HG03025 (cell line): Measurements from ENCODE around the gene EIF4E1B.

ENCODE experiments used
- ATAC-seq: cut with Tn5 transposase; IDR thresholded peaks from one replicate; pipeline ENCODE4 v1.9.1; 2021; ENCODE audit warnings: mild to moderate bottlenecking, moderate library complexity; ENCODE audit not compliant: unreplicated experiment, low FRiP score

The EIF4E1B gene

DNA sequence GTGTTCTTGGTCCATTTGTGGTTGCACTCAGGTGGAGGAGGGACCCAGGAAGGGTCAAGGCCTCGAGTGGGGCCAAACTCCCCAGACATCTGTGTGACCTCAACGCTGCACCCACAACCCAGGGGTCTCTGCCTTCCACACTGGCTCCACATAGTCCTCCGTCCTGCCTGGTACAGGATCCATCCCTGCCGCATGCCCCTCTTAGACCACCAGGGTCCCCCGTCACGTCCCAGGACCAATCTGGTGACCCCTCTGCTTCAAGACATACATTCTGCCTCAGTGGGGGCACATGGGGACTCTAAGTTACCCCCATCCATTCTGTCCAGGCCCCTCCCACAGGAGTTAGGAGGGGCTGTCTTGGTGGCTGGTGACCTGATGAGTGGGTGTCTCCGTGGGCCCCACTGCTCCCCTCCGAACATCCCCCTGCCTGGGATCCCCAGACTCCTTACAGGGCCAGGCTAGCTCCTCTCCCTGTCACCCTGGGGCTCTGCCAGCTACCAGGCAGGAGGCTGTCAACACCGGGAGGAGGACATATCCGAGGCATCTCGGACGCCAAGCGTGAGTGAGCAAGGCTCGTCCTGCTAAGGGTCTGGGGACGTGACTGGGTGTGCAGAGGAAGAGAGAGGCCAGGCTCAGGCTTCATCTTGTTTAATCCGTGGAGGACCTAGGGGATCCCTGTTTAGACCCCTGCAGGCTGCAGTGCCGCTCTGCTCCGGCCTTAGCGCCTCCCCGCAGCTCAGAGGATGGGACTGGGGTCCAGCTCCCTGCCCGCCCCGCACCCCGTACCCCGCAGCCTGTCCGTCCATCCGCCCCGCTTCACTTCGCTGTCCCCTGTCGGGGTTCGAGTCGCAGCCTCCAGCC, 49.1 kb downstream of the EIF4E1B start:
- ATAC-seq, result no peak

- ATAC-seq, result no peak
Measured at GRCh38 chr5:176680226-176680563, 49.7 kb downstream of the EIF4E1B start.

GRCh38 chr5:176682016-176682531, 51.6 kb downstream of the EIF4E1B start:
- no peak for ATAC-seq

- no peak for ATAC-seq
Measured at GRCh38 chr5:176685010-176685409, 54.5 kb downstream of the EIF4E1B start.

GRCh38 chr5:176687247-176687646, 56.8 kb downstream of the EIF4E1B start:
- ATAC-seq, result no peak

DNA sequence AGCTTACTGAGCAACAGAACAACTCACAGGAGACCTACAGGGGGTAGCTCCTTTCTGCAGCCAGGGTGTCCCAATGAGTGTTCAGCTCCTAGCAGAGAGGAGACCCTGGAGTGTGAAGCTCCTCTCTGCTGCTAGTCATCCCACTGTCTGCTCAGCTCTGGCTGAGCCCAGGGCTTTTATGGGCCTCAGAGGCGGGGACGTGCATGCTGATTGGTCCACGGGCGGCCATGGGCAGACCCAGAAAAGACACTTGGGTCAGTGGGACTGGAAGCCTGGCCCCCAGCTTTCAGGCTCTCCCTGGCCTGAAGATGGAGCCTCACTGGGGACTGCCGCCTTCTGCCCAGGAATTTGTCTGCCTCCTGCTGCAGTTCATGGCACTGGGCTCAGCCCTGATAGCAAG, 57.4 kb downstream of the EIF4E1B start:
- no peak for ATAC-seq

DNA sequence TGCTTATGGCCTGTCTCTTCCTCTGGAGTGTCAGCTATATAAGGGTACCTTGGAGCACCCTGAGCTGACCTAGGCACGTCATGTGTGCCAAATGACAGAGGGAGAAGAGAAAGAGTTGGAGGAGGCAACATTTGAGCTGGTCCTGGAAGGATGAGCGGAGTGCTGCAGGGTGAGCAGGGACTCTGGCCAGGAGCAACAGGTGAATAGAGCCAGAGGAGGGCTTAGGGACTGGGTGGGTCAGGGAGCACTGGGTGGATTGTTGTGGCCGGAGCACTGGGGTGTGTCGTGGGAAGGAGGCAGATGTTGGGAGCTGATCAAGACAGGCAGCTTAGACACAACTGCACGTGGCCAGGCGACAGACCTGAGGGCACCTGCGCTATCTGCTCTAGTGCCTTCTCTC, 60.4 kb downstream of the EIF4E1B start:
- no peak for ATAC-seq

- no peak for ATAC-seq
Measured at GRCh38 chr5:176691524-176691923, 61.0 kb downstream of the EIF4E1B start.

DNA sequence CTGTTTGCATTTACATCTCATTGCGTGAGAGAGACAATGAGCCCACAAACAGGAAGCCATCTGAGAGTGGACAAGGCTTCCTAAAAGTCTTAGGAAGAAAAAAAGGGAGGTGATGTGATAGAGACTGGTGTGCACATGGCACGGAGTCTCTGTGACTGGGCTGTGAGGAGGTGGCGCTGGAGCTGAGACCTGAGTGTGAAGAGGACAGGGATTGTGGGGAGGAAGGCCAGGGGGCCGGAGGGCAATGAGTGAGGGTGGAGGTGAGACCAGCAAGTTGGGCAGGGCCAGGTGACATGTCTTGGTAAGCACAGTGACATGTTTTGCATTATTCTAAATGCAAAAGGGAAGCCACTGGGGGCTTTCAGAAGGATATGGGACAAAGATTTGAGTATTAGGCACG, 61.9 kb downstream of the EIF4E1B start:
- no peak for ATAC-seq

- no peak for ATAC-seq
Measured at GRCh38 chr5:176692839-176693476, 62.5 kb downstream of the EIF4E1B start.

DNA sequence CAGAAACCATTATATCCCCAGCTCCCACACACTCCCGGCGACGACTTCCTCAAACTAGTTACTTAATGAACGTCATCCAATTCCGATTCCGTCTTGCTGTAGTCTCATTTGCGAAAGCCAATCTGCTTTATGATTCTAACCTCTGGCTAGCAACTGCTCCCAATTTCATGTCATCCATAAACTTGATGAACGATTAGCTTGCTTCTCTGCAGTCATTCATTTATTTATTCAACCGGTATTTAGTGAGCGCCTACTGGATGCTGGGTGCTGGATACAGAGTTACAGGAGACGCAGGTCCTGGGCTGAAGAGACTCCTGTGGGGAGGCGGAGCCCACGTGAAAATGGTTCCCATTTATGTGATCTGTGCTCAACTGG, 63.0 kb downstream of the EIF4E1B start:
- ATAC-seq, result no peak

DNA sequence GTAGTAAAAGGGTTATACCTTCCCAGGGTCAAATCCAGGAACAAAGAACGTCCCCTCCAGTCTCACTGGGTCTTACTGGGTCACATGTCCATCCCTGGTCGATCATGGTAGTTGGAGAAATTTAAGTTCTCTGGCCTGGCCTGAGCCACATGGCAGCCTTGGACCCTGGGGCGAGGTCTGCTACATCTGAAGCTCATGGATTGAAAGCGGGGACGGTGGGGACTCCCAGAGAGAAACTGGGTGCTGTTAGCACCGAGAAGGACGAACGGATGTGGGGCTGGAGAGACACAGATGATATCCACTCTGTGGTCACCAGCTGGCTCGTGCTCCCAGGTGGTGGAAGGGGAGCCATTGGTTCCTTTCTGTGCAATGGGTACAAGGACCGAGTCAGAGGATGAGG, 63.7 kb downstream of the EIF4E1B start:
- ATAC-seq, result no peak

DNA sequence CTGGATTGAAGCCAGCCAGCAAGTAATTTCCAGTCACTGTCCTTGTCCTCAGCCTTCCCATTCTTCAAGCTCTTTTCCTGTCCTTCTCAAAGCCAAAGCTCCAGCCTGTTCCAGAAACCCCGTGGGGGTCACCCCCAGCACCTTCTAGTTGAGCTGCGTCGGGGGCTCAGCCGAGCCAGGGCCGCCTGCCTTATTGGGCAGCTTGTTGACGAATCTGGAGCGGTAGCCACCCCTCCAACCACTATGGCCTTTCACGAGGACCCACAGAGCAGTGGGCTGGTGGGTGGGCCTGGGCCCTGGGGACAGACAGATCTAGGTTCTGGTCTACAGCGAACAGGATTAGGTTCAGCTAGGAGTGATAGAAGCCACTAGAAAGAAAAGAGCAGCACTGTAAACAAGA, 64.2 kb downstream of the EIF4E1B start:
- ATAC-seq, result no peak

DNA sequence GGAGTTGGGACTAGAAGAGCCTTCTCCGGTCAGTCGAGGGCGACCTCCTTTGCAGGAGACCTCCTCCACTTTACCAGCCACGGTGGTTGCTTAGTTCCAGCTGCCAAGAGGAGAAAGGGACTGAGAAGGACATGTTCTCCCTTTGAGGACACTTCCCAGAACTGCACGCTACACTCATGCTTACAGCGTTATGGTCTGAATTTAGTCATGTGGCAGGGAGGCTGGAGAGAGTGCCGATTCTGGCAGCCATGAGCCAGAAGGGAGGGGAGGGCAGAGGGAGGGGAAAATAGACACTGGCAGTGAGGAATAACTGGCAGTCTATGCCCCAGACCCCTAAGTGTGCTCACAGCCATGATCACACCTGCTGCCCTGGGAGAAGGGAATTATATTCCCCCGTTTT, 64.6 kb downstream of the EIF4E1B start:
- ATAC-seq, result no peak
